Measurements from ENCODE around the gene IL15RA. TPM values are rescaled to one million over a fixed set of nuclear protein-coding genes. Genes with fewer than 3 reads are reported as not detected.

Gene IL15RA
- total RNA-seq, 1 donor from 2014 or later = 41.0 TPM

DNA sequence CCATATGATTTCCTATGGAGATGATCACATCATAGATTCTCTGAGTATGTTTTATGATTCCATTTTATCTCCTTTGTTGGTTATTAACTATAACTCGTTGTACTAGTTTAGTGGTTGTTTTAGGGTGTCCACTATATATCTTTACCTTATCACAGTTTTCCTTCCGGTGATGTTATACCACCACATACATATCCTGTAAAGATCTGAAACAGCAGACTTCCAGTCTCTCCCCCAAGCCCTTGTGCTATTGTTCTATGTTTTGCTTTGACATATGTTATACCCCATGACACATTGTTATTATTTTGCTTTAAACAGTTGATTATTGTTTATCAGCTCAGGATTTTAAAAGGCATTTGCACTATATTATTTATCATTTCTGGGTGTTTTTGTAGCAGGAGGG, 7.3 kb downstream of the IL15RA start:
- Histone ChIP-seq H3K27me3 (no peaks in the 10 kb centered on the region), H3K27ac (no peak overlapping the region), H3K9me3 (no peaks in the 10 kb centered on the region), H3K36me3 (peaks cover 0 to 6% of the 10 kb centered on the region in 2 donors), H3K4me3 (no peak overlapping the region), H3K4me1 (peaks cover 29% of the 10 kb centered on the region)
- intact Hi-C loops (cut with DNase I) = no loop called here
- no peak for TF ChIP-seq POLR2A (IDR thresholded peaks at IDR 0.05)
- TF ChIP-seq, protein P1, sequence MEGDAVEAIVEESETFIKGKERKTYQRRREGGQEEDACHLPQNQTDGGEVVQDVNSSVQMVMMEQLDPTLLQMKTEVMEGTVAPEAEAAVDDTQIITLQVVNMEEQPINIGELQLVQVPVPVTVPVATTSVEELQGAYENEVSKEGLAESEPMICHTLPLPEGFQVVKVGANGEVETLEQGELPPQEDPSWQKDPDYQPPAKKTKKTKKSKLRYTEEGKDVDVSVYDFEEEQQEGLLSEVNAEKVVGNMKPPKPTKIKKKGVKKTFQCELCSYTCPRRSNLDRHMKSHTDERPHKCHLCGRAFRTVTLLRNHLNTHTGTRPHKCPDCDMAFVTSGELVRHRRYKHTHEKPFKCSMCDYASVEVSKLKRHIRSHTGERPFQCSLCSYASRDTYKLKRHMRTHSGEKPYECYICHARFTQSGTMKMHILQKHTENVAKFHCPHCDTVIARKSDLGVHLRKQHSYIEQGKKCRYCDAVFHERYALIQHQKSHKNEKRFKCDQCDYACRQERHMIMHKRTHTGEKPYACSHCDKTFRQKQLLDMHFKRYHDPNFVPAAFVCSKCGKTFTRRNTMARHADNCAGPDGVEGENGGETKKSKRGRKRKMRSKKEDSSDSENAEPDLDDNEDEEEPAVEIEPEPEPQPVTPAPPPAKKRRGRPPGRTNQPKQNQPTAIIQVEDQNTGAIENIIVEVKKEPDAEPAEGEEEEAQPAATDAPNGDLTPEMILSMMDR (IDR thresholded peaks at IDR 0.05) = no peak
- no peak for TF ChIP-seq POLR2AphosphoS5 (IDR thresholded peaks at IDR 0.05; ENCODE audit: insufficient read depth in 1 of 2, low read depth in 1 of 2)
- no peak for DNase-seq (ENCODE audit: extremely low spot score in 2 of 2)

DNA sequence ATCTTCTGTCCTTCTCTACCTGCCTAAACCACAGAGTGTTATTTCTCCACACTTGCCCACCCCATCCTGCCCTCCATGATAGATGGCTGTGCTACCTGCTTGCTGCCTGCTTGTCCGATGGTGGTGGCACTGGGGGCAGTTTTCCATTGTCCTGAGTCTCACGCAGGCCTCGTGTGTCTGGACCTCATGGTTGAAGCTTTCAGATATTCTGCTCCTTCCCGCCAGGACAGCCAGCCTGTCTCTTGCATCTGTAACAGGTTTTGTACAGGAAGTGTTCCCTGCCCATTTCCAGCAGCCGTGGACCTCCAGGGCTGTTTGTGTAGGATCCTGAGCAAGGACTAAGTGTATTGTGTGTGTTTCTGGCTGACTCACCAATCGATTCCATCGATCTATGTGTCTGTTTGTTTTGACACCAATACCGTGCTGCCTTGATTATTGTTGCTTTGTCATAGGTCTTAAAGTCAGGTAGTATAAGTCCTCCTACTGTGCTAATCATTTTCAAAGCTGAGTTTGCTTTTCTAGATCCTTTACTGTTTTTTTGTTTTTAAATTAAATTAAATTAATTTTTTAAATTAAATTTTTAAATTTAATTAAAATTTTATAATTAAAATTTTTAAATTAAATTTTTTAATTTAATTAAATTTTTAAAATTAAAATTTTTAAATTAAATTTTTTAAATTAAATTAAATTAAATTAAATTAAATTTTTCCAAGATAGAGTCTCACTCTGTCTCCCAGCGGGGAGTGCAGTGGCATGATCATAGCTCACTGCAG, 8.5 kb downstream of the IL15RA start:
- no peak overlapping the region for H3K27ac ChIP-seq
- no peak overlapping the region for H3K4me3 ChIP-seq
- DNase-seq (ENCODE audit: extremely low spot score in 2 of 2) = peak in 1 of 2 donors; percentile 55
- TF ChIP-seq POLR2AphosphoS5 (IDR thresholded peaks at IDR 0.05; ENCODE audit: insufficient read depth in 1 of 2, low read depth in 1 of 2) (no peak), POLR2A (IDR thresholded peaks at IDR 0.05) (no peak)
- TF ChIP-seq, protein P1 (IDR thresholded peaks at IDR 0.05) = no peak
- intact Hi-C loops (cut with DNase I) = no loop called here
- peaks cover 27% of the 10 kb centered on the region for H3K4me1 ChIP-seq
- peaks cover 0 to 6% of the 10 kb centered on the region in 2 donors for H3K36me3 ChIP-seq
- H3K27me3 ChIP-seq = no peaks in the 10 kb centered on the region
- H3K9me3 ChIP-seq = no peaks in the 10 kb centered on the region

DNA sequence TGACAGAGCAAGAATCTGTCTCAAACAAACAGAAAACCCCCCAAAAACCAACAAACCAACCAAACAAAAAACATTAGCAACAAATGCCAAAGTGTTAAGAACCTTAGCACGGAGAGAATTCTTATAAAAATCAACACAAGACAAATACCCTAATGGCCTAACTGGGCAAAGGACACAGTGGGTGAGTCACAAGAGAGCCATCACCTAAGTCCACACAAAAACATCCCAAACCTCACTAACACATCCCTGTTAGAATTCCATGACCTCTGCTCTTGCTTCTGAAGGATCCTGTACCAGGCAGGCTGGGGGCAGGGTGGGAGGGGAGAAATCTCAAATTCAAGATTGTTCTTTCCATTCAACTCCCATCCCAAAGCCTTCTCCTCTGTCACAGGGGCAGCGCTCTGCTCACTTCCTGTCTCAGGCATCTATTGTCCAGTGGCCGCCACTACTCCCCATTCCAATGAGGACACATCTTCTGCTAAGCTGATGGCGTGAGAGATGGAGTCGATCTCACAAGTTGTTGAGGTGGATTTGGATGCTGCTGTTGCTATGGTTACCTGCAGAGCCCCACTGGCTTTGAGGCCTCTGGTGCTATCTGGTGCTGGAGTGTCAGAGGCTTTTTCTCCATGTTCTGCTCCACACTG, 9.2 kb downstream of the IL15RA start:
- Histone ChIP-seq H3K27ac (no peak overlapping the region), H3K27me3 (no peaks in the 10 kb centered on the region), H3K4me1 (peaks cover 27% of the 10 kb centered on the region), H3K9me3 (no peaks in the 10 kb centered on the region), H3K36me3 (peaks cover 0 to 6% of the 10 kb centered on the region in 2 donors), H3K4me3 (no peak overlapping the region)
- TF ChIP-seq POLR2A (IDR thresholded peaks at IDR 0.05) (no peak), POLR2AphosphoS5 (IDR thresholded peaks at IDR 0.05; ENCODE audit: insufficient read depth in 1 of 2, low read depth in 1 of 2) (no peak)
- TF ChIP-seq, protein P1 (IDR thresholded peaks at IDR 0.05) = no peak
- intact Hi-C loops (cut with DNase I) = no loop called here
- peak; percentile 49 to 54 for DNase-seq (ENCODE audit: extremely low spot score in 2 of 2)

DNA sequence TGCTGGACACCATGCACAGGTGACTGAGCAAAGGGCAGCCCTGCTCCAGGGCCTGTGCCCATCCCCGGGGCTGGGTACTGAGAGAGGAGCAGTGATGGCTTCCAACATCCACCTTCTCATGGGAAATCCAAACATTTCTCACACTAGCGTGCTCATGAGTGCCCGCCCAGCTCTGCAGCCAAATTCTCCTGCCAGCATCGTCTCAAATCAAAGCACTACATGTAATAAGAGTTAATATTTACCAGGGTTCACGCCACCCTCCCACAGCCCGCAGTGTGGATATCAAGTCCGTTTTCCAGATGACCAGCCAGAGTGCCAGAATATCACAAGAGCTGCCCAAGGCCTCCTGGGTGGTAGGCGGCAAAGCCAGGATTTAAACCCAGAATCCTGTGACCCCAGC, 12.1 kb downstream of the IL15RA start:
- no peaks in the 10 kb centered on the region for H3K27me3 ChIP-seq
- DNase-seq (ENCODE audit: extremely low spot score in 2 of 2) = no peak
- TF ChIP-seq POLR2A (IDR thresholded peaks at IDR 0.05) = no peak
- TF ChIP-seq POLR2AphosphoS5 (IDR thresholded peaks at IDR 0.05; ENCODE audit: insufficient read depth in 1 of 2, low read depth in 1 of 2) = no peak
- TF ChIP-seq, protein P1 (IDR thresholded peaks at IDR 0.05) = no peak
- H3K9me3 ChIP-seq = no peaks in the 10 kb centered on the region
- peaks cover 5% of the 10 kb centered on the region for H3K4me1 ChIP-seq
- intact Hi-C loops (cut with DNase I) = no loop called here
- H3K4me3 ChIP-seq = no peak overlapping the region
- no peak overlapping the region for H3K27ac ChIP-seq
- peaks cover 0 to 17% of the 10 kb centered on the region in 2 donors for H3K36me3 ChIP-seq

DNA sequence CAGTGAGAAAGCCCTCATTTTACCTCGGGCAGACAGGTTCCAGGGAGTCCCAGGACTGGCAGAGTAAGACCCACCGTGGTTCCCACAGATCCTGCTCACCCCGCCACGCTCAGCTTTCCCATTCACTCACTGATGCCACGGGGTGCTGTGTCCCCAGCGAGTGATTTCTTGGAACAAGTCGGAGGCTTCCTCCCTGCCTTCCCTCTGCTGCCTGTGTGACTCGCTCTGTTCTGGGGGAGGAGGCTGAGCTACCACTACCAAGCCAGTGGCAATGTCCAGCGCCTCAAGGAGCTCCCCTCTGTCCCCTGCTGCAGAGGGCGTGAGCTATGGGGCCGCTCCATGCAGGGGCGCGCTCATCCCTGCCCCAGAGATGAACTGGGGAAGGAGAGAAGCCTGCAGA, 12.6 kb downstream of the IL15RA start:
- DNase-seq (ENCODE audit: extremely low spot score in 2 of 2) = no peak

More for the DNA sequence above, 12.6 kb downstream of the IL15RA start:
- TF ChIP-seq, protein P1 (IDR thresholded peaks at IDR 0.05) = no peak
- no peak for TF ChIP-seq POLR2A (IDR thresholded peaks at IDR 0.05)
- TF ChIP-seq POLR2AphosphoS5 (IDR thresholded peaks at IDR 0.05; ENCODE audit: insufficient read depth in 1 of 2, low read depth in 1 of 2) = no peak
- no peaks in the 10 kb centered on the region for H3K27me3 ChIP-seq
- H3K36me3 ChIP-seq = peaks cover 0 to 22% of the 10 kb centered on the region in 2 donors
- H3K9me3 ChIP-seq = no peaks in the 10 kb centered on the region
- no peak overlapping the region for H3K4me3 ChIP-seq
- intact Hi-C loops (cut with DNase I) = no loop called here
- peaks cover 5% of the 10 kb centered on the region for H3K4me1 ChIP-seq
- no peak overlapping the region for H3K27ac ChIP-seq
